K562 (cell line): ENCODE data around the gene PRR35. TPM values are rescaled to one million over a fixed set of nuclear protein-coding genes. Genes with fewer than 3 reads are reported as not detected.

Experiments
- ATAC-seq: fragments of 200-7000 bp; cut with Tn5 transposase; 3 replicates; pipeline ENCODE4 v1.9.1; 2020; ENCODE audit warnings: moderate library complexity
- BruUV-seq: library from RNA; stranded (reverse); fragments of 400-500 nt; replicated peaks from 2 replicates; lab custom pipeline; 2021; lab: Mats Ljungman, UMichigan
- CTCF ChIA-PET: fragments of 300-600 bp; formaldehyde crosslinking; extraction: SDS; loops from one replicate; lab custom pipeline; 2021; ENCODE audit warnings: low intra/inter-chr PET ratio; lab: Yijun Ruan, JAX
- POLR2A ChIA-PET: fragments of 300-600, 350-650 bp; sonication (Branson Sonifier 250); formaldehyde crosslinking; extraction: SDS; loops from one replicate; lab custom pipeline; 2021; ENCODE audit warnings: antibody characterized with exemption, inconsistent platforms; lab: Yijun Ruan, JAX
- DNase-seq, 4 experiments: peaks; one replicate each; pipeline versions ENCODE4 v3.0.0 to v3.0.0-alpha.2; 2011 to 2018; ENCODE audit warnings: low spot score in 3 of 4, mixed read lengths in 3 of 4; ENCODE audit errors: extremely low read depth in 1 of 4
- FAIRE-seq: peaks from 2 replicates; lab custom pipeline; 2011; peaks lifted over from hg19 to GRCh38; lab: Jason Lieb, UNC
- H2AFZ ChIP-seq: 2 replicates; pipeline ENCODE4 v1.6.0; 2011; ENCODE audit warnings: low read depth, low read length, control low read depth, inconsistent platforms
- H3K27ac ChIP-seq: fragments of 200-600 bp; 3 replicates; pipeline ENCODE4 v1.8.0; 2011; ENCODE audit warnings: low read depth, mild to moderate bottlenecking, control low read depth, inconsistent platforms, low read length, moderate library complexity, mixed read lengths; ENCODE audit errors: extremely low read depth
- H3K27me3 ChIP-seq, 2 experiments: fragments of 300-600 bp in 1 of 2; 2 replicates in 1 of 2; 3 replicates in 1 of 2; pipeline versions ENCODE4 v1.6.0 to v1.8.0; 2011; ENCODE audit warnings: inconsistent platforms in 2 of 2, low read length in 2 of 2, mild to moderate bottlenecking in 1 of 2, mixed read lengths in 1 of 2, moderate library complexity in 1 of 2; ENCODE audit not compliant: control insufficient read depth in 2 of 2, insufficient read depth in 2 of 2
- H3K36me3 ChIP-seq: fragments of 300-600 bp; 3 replicates; pipeline ENCODE4 v1.8.0; 2011; ENCODE audit warnings: mild to moderate bottlenecking, low read length, inconsistent platforms; ENCODE audit not compliant: control insufficient read depth, insufficient read depth
- H3K4me1 ChIP-seq, 2 experiments: fragments of 200-600 bp in 1 of 2; replicated peaks in 1 of 2; 2 replicates in 1 of 2; 3 replicates in 1 of 2; pipeline versions ENCODE4 v1.5.1 to v1.8.0; 2011; ENCODE audit warnings: inconsistent platforms in 2 of 2, low read length in 2 of 2, mild to moderate bottlenecking in 1 of 2, mixed read lengths in 1 of 2, moderate library complexity in 1 of 2; ENCODE audit not compliant: control insufficient read depth in 2 of 2, insufficient read depth in 2 of 2
- H3K4me2 ChIP-seq: 2 replicates; pipeline ENCODE4 v1.6.1; 2011; ENCODE audit warnings: low read length, control low read depth, inconsistent platforms, mixed read lengths; ENCODE audit not compliant: insufficient read depth
- H3K4me3 ChIP-seq: fragments of 200-600 bp; sonication (generic), shearing (Covaris generic); 2 replicates; pipeline ENCODE4 v1.5.1; 2016; ENCODE audit warnings: control low read depth, inconsistent platforms
- H3K79me2 ChIP-seq: fragments of 200-600 bp; 3 replicates; pipeline ENCODE4 v1.8.0; 2011; ENCODE audit warnings: low read length, inconsistent platforms; ENCODE audit not compliant: control insufficient read depth, insufficient read depth
- H3K9ac ChIP-seq, 2 experiments: 2 replicates each; pipeline versions ENCODE4 v1.6.0 to v1.6.1; 2011; ENCODE audit warnings: low read depth in 2 of 2, low read length in 2 of 2, control low read depth in 1 of 2, inconsistent platforms in 1 of 2, mild to moderate bottlenecking in 1 of 2, mixed read lengths in 1 of 2; ENCODE audit not compliant: insufficient read depth in 1 of 2
- H3K9me1 ChIP-seq: one replicate; pipeline ENCODE4 v1.6.0; 2011; ENCODE audit warnings: inconsistent platforms, mild to moderate bottlenecking, low read length, moderate library complexity; ENCODE audit not compliant: control insufficient read depth, insufficient read depth
- H3K9me3 ChIP-seq: replicated peaks from 2 replicates; pipeline ENCODE4 v1.5.1; 2011; ENCODE audit warnings: low read depth, low read length, inconsistent platforms; ENCODE audit not compliant: control insufficient read depth, insufficient read depth
- H4K20me1 ChIP-seq: replicated peaks from 2 replicates; pipeline ENCODE4 v1.6.1; 2011; ENCODE audit warnings: low read length, inconsistent platforms, mixed read lengths; ENCODE audit not compliant: control insufficient read depth, insufficient read depth
- BRF2 ChIP-seq: IDR thresholded peaks from 3 replicates; pipeline ENCODE4 v1.6.1; 2011; ENCODE audit warnings: borderline replicate concordance, mild to moderate bottlenecking; ENCODE audit not compliant: insufficient read length, insufficient read depth
- GMEB1 ChIP-seq: fragments of 250-450 bp; sonication (Bioruptor Pico); IDR thresholded peaks from 2 replicates; pipeline ENCODE4 v1.4.0; 2020; ENCODE audit warnings: mild to moderate bottlenecking
- PHF21A ChIP-seq: fragments of 450-650 bp; IDR thresholded peaks from 2 replicates; pipeline ENCODE4 v1.6.1; 2017; ENCODE audit warnings: low read depth, borderline replicate concordance
- PYGO2 ChIP-seq: fragments of 450-650 bp; IDR thresholded peaks from 2 replicates; pipeline ENCODE4 v1.6.1; 2016; ENCODE audit warnings: mild to moderate bottlenecking, missing genetic modification characterization, moderate library complexity, missing compliant biosample characterization
- RNF2 ChIP-seq: sonication (generic); IDR thresholded peaks from 2 replicates; pipeline ENCODE4 v1.6.1; 2016
- SAP30 ChIP-seq: fragments of 200-600 bp; sonication (generic); IDR thresholded peaks from 2 replicates; pipeline ENCODE4 v1.6.1; 2012; ENCODE audit warnings: borderline replicate concordance, low read depth, mild to moderate bottlenecking, moderate library complexity, low read length, control low read depth, inconsistent platforms; ENCODE audit not compliant: insufficient read depth, poor library complexity, severe bottlenecking
- SRF ChIP-seq, 2 experiments: fragments of 250-450, 450-650 bp in 1 of 2; sonication (Bioruptor Pico) in 1 of 2; sonication (generic) in 1 of 2; formaldehyde crosslinking; IDR thresholded peaks; 2 replicates each; pipeline versions ENCODE4 v1.5.0 to v1.5.1; 2020 to 2022; ENCODE audit warnings: mild to moderate bottlenecking in 1 of 2, missing genetic modification reagents in 1 of 2
- ZNF77 ChIP-seq: fragments of 250-450 bp; sonication (Bioruptor Pico); IDR thresholded peaks from 2 replicates; pipeline ENCODE4 v1.5.0; 2020
- WGBS: fragments of 100-300 bp; shearing (Covaris generic); methylation state at CpG from one replicate; pipeline ENCODE4 v1.1.6; 2016; ENCODE audit warnings: low coverage, mixed read lengths; ENCODE audit not compliant: insufficient coverage; ENCODE audit errors: missing lambda C conversion rate; 5-methylcytosine and 5-hydroxymethylcytosine counted together
- in situ Hi-C: fragments of 300-500 bp; cut with MboI; formaldehyde crosslinking; loops from 4 replicates; pipeline ENCODE4 v1.15.0; 2018; ENCODE audit warnings: inconsistent platforms, mixed read lengths
- intact Hi-C: fragments of 100-400 bp; cut with micrococcal nuclease; formaldehyde crosslinking; loops from 2 replicates; pipeline ENCODE4 v1.14.2; 2022
- polyA plus RNA-seq, 8 experiments: library from polyadenylated mRNA; depleted of rRNA in 4 of 8; stranded (reverse) in 5 of 8; unstranded in 3 of 8; fragments of >200 nt; fragmentation: Nextera tagmentation in 2 of 8; fragmentation: Illumina TruSeq in 1 of 8; extraction: Ambion mirVana in 2 of 8; extraction: Trizol in 1 of 8; gene quantifications; 2 replicates each; pipeline versions ENCODE4 v1.2.1 to v1.2.3, GENCODE V29; 2011 to 2014; ENCODE audit warnings: inconsistent platforms in 1 of 8, missing spikeins in 1 of 8
- total RNA-seq, 7 experiments: library from RNA; depleted of rRNA in 6 of 7; stranded (reverse); fragments of >200 nt in 6 of 7; fragmentation: Illumina TruSeq in 2 of 7; extraction: Trizol in 2 of 7; gene quantifications; 2 replicates each; pipeline versions ENCODE4 v1.2.1 to v1.2.3, GENCODE V29; 2011 to 2021; ENCODE audit warnings: low replicate concordance in 1 of 7

The PRR35 gene
- total and polyA plus RNA-seq, 9 of the 15 experiments (the other 6 are each of a cell fraction or from before 2014, with no cell fraction given) = 0.17 to 0.45 (median 0.21) TPM; not detected in 5

GRCh38 chr16:609316-609715, 49.1 kb downstream of the PRR35 start:
- intact Hi-C loops = no loop called here
- Histone ChIP-seq H3K27ac (no peak overlapping the region), H3K9me3 (peaks cover 4% of the 10 kb centered on the region; the same call in 1 of the 2 replicates), H3K4me1 (peaks cover 0 to 26% of the 10 kb centered on the region in 2 experiments; a peak in 2 of 5 replicates), H3K9me1 (no peaks in the 10 kb centered on the region), H3K4me3 (no peak overlapping the region), H3K9ac (no peak overlapping the region), H2AFZ (no peak overlapping the region), H3K36me3 (peaks cover 7% of the 10 kb centered on the region; the same call in 1 of the 3 replicates), H3K79me2 (peaks cover 30% of the 10 kb centered on the region), H3K27me3 (no peaks in the 10 kb centered on the region), H4K20me1 (no peaks in the 10 kb centered on the region), H3K4me2 (no peak overlapping the region)
- DNase-seq = no peak
- ChIA-PET CTCF (no interaction called here), POLR2A (interaction anchor here (0.6 to 1.1 kb wide), 3 partner anchors 13 to 16 kb away, joined by 3 to 7 read pairs (median 5); no protein-coding TSS in a partner anchor)
- in situ Hi-C loops = no loop called here
- no peak for TF ChIP-seq GMEB1 (CRISPR knock-in tag)
- no peak for TF ChIP-seq PYGO2
- no peak for TF ChIP-seq RNF2
- no peak for TF ChIP-seq PHF21A
- TF ChIP-seq ZNF77 (CRISPR knock-in tag) = no peak
- TF ChIP-seq SRF (CRISPR knock-in tag; IDR thresholded peaks at IDR 0.05) = no peak
- TF ChIP-seq BRF2 = no peak
- no peak for TF ChIP-seq SAP30
- FAIRE-seq = no peak
- WGBS = 83% methylated on average over 9 of the region's 13 CpGs
- ATAC-seq = no peak
- BruUV-seq = no TSS peak
